ENCODE results near the gene IRX2.

- TF ChIP-seq EZH2 (optimal IDR thresholded peaks at IDR 0.05; ENCODE audit: low read depth, low read length) (no peak), CTCF (IDR thresholded peaks at IDR 0.05; ENCODE audit: low read length) (no peak)
Measured at GRCh38 chr5:2711446-2712425, 39.7 kb downstream of the IRX2 start.
